ENCODE data around the gene CYTH1. TPM values are rescaled to one million over a fixed set of nuclear protein-coding genes. Genes with fewer than 3 reads are reported as not detected.

The CYTH1 gene
- total RNA-seq (31.0 TPM), polyA plus RNA-seq (27.1 TPM)

GRCh38 chr17:78781893-78782304 is at the start of gene CYTH1:
Gene CYTH1, minus strand, starts transcription at chr17:78782273. Its CDS starts 50 bp downstream, at chr17:78782223.
- Histone ChIP-seq H3K36me3 (ENCODE audit: insufficient read depth) (no peaks in the 10 kb centered on the region), H3K27ac (ENCODE audit: low read depth) (peak within 1 kb of the TSS; percentile 93), H3K4me3 (ENCODE audit: low read depth, low read length) (peak within 1 kb of the TSS; percentile 98), H3K4me1 (ENCODE audit: insufficient read depth) (no peaks in the 10 kb centered on the region)
- DNase-seq (ENCODE audit: extremely low spot score) = no peak
- under 1% methylated on average over 64 of the region's 64 CpGs for WGBS

GRCh38 chr17:78829477-78829876 is 47.4 kb upstream of the CYTH1 start:
- 96% methylated on average over 6 of the region's 6 CpGs for WGBS
- no peak for DNase-seq (ENCODE audit: extremely low spot score)
- peaks cover 3% of the 10 kb centered on the region for H3K36me3 ChIP-seq (ENCODE audit: insufficient read depth)
- H3K4me3 ChIP-seq (ENCODE audit: low read depth, low read length) = no peak overlapping the region
- no peak overlapping the region for H3K27ac ChIP-seq (ENCODE audit: low read depth)
- H3K4me1 ChIP-seq (ENCODE audit: insufficient read depth) = no peaks in the 10 kb centered on the region

GRCh38 chr17:78828470-78829185 is 46.6 kb upstream of the CYTH1 start:
- peaks cover 2% of the 10 kb centered on the region for H3K36me3 ChIP-seq (ENCODE audit: insufficient read depth)
- no peak for DNase-seq (ENCODE audit: extremely low spot score)
- WGBS = 90% methylated on average over 14 of the region's 14 CpGs
- H3K27ac ChIP-seq (ENCODE audit: low read depth) = no peak overlapping the region
- H3K4me1 ChIP-seq (ENCODE audit: insufficient read depth) = no peaks in the 10 kb centered on the region
- H3K4me3 ChIP-seq (ENCODE audit: low read depth, low read length) = no peak overlapping the region

- no peaks in the 10 kb centered on the region for H3K36me3 ChIP-seq (ENCODE audit: insufficient read depth)
- no peak overlapping the region for H3K27ac ChIP-seq (ENCODE audit: low read depth)
- H3K4me1 ChIP-seq (ENCODE audit: insufficient read depth) = no peaks in the 10 kb centered on the region
- no peak overlapping the region for H3K4me3 ChIP-seq (ENCODE audit: low read depth, low read length)
- no peak for DNase-seq (ENCODE audit: extremely low spot score)
- 88% methylated on average over 21 of the region's 21 CpGs for WGBS
Measured at GRCh38 chr17:78826836-78827509, 44.9 kb upstream of the CYTH1 start.

GRCh38 chr17:78826421-78826820 is 44.3 kb upstream of the CYTH1 start:
- 87% methylated on average over 5 of the region's 5 CpGs for WGBS
- Histone ChIP-seq H3K27ac (ENCODE audit: low read depth) (no peak overlapping the region), H3K4me1 (ENCODE audit: insufficient read depth) (no peaks in the 10 kb centered on the region), H3K36me3 (ENCODE audit: insufficient read depth) (no peaks in the 10 kb centered on the region), H3K4me3 (ENCODE audit: low read depth, low read length) (no peak overlapping the region)
- no peak for DNase-seq (ENCODE audit: extremely low spot score)

- Histone ChIP-seq H3K4me3 (ENCODE audit: low read depth, low read length) (no peak overlapping the region), H3K4me1 (ENCODE audit: insufficient read depth) (no peaks in the 10 kb centered on the region), H3K36me3 (ENCODE audit: insufficient read depth) (no peaks in the 10 kb centered on the region), H3K27ac (ENCODE audit: low read depth) (no peak overlapping the region)
- 93% methylated on average over 6 of the region's 6 CpGs for WGBS
- DNase-seq (ENCODE audit: extremely low spot score) = no peak
Measured at GRCh38 chr17:78825696-78826095, 43.6 kb upstream of the CYTH1 start.

GRCh38 chr17:78824240-78824639 is 42.2 kb upstream of the CYTH1 start:
- H3K27ac ChIP-seq (ENCODE audit: low read depth) = no peak overlapping the region
- H3K4me1 ChIP-seq (ENCODE audit: insufficient read depth) = no peaks in the 10 kb centered on the region
- no peak for DNase-seq (ENCODE audit: extremely low spot score)
- no peaks in the 10 kb centered on the region for H3K36me3 ChIP-seq (ENCODE audit: insufficient read depth)
- H3K4me3 ChIP-seq (ENCODE audit: low read depth, low read length) = no peak overlapping the region
- 90% methylated on average over 7 of the region's 7 CpGs for WGBS

GRCh38 chr17:78823282-78824046 is 41.4 kb upstream of the CYTH1 start:
- 94% methylated on average over 14 of the region's 14 CpGs for WGBS

GRCh38 chr17:78822552-78822951 is 40.5 kb upstream of the CYTH1 start:
- no peak overlapping the region for H3K27ac ChIP-seq (ENCODE audit: low read depth)
- no peak overlapping the region for H3K4me3 ChIP-seq (ENCODE audit: low read depth, low read length)
- H3K36me3 ChIP-seq (ENCODE audit: insufficient read depth) = no peaks in the 10 kb centered on the region
- H3K4me1 ChIP-seq (ENCODE audit: insufficient read depth) = no peaks in the 10 kb centered on the region
- WGBS = 92% methylated on average over 14 of the region's 14 CpGs
- no peak for DNase-seq (ENCODE audit: extremely low spot score)

More at GRCh38 chr17:78823282-78824046, 41.4 kb upstream of the CYTH1 start:
- Histone ChIP-seq H3K4me3 (ENCODE audit: low read depth, low read length) (no peak overlapping the region), H3K4me1 (ENCODE audit: insufficient read depth) (no peaks in the 10 kb centered on the region), H3K36me3 (ENCODE audit: insufficient read depth) (no peaks in the 10 kb centered on the region), H3K27ac (ENCODE audit: low read depth) (no peak overlapping the region)
- no peak for DNase-seq (ENCODE audit: extremely low spot score)

- Histone ChIP-seq H3K4me3 (ENCODE audit: low read depth, low read length) (no peak overlapping the region), H3K36me3 (ENCODE audit: insufficient read depth) (no peaks in the 10 kb centered on the region), H3K4me1 (ENCODE audit: insufficient read depth) (no peaks in the 10 kb centered on the region), H3K27ac (ENCODE audit: low read depth) (no peak overlapping the region)
- DNase-seq (ENCODE audit: extremely low spot score) = no peak
- WGBS = 92% methylated on average over 8 of the region's 8 CpGs
Measured at GRCh38 chr17:78821961-78822360, 39.9 kb upstream of the CYTH1 start.

- no peak for DNase-seq (ENCODE audit: extremely low spot score)
- Histone ChIP-seq H3K36me3 (ENCODE audit: insufficient read depth) (no peaks in the 10 kb centered on the region), H3K27ac (ENCODE audit: low read depth) (no peak overlapping the region), H3K4me3 (ENCODE audit: low read depth, low read length) (no peak overlapping the region), H3K4me1 (ENCODE audit: insufficient read depth) (no peaks in the 10 kb centered on the region)
- 97% methylated on average over 13 of the region's 13 CpGs for WGBS
Measured at GRCh38 chr17:78820841-78821240, 38.8 kb upstream of the CYTH1 start.

GRCh38 chr17:78819806-78820792 is 38.0 kb upstream of the CYTH1 start:
- Histone ChIP-seq H3K27ac (ENCODE audit: low read depth) (no peak overlapping the region), H3K4me3 (ENCODE audit: low read depth, low read length) (no peak overlapping the region), H3K4me1 (ENCODE audit: insufficient read depth) (no peaks in the 10 kb centered on the region), H3K36me3 (ENCODE audit: insufficient read depth) (no peaks in the 10 kb centered on the region)
- 93% methylated on average over 18 of the region's 18 CpGs for WGBS
- no peak for DNase-seq (ENCODE audit: extremely low spot score)

GRCh38 chr17:78819402-78819801 is 37.3 kb upstream of the CYTH1 start:
- WGBS = 80% methylated on average over 8 of the region's 8 CpGs
- H3K4me3 ChIP-seq (ENCODE audit: low read depth, low read length) = no peak overlapping the region
- DNase-seq (ENCODE audit: extremely low spot score) = no peak
- H3K4me1 ChIP-seq (ENCODE audit: insufficient read depth) = no peaks in the 10 kb centered on the region
- H3K36me3 ChIP-seq (ENCODE audit: insufficient read depth) = no peaks in the 10 kb centered on the region
- H3K27ac ChIP-seq (ENCODE audit: low read depth) = no peak overlapping the region

All from urinary bladder (tissue), 4 donors.